Measurements from ENCODE around the gene EML5. TPM values are rescaled to one million over a fixed set of nuclear protein-coding genes. Genes with fewer than 3 reads are reported as not detected.
A peak's percentile ranks its signal among the peaks of the same experiment; 100 is the strongest.

Gene EML5
- total and polyA plus RNA-seq, 2 of the 13 experiments (the other 11 are each of a cell fraction or from before 2014, with no cell fraction given): 0.11 TPM; not detected in 1

DNA sequence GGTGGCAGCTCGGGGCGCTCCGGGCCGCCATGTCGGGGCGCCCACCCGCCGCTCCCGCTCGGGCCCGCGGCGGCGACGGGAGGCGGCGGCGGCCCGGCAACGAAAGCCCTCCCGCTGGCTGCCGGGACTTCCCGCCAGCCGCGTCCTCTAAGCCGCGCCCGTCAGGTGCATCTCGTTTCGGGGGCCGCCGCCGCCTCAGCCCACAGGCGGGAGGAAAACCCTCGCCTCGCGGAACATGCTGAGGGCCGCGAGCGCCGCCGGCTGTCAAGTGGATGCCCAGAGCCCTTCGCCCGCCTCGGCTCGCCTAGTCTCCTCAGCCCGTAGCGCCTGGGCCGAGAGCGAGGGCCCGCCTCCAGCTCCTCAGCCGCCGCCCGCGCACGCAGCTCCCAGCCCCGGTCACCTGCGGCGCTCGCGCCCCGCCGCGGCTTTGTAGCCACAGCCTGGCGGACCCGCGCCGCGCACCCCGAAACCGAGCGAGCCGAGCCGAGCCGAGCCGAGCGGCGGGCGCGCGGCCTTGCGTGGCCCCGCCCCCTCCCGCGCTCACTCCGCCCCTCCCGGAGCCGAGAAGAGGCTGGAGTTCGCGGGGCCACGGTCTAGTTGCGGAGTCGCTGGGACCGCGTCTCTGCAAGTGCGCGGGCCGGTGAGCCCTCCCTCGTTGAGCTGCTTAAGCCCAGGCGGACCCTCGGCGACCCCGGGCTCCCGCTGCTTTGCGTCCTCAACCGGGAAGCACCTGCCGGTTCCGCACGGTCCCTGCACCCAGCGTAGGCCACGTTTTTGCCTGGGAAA is at the start of gene EML5 (continued):
- no peak for TF ChIP-seq ZFP37 (CRISPR knock-in tag; IDR thresholded peaks at IDR 0.05; ENCODE audit: borderline replicate concordance)
- no peak for TF ChIP-seq PAWR (CRISPR knock-in tag; IDR thresholded peaks at IDR 0.05; ENCODE audit: borderline replicate concordance)
- TF ChIP-seq ZNF878 (CRISPR knock-in tag; IDR thresholded peaks at IDR 0.05): no peak
- TF ChIP-seq, protein P1, sequence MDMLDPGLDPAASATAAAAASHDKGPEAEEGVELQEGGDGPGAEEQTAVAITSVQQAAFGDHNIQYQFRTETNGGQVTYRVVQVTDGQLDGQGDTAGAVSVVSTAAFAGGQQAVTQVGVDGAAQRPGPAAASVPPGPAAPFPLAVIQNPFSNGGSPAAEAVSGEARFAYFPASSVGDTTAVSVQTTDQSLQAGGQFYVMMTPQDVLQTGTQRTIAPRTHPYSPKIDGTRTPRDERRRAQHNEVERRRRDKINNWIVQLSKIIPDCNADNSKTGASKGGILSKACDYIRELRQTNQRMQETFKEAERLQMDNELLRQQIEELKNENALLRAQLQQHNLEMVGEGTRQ (IDR thresholded peaks at IDR 0.05; ENCODE audit: low read depth, low read length): no peak
- TF ChIP-seq, protein P1 (CRISPR knock-in tag; IDR thresholded peaks at IDR 0.05; ENCODE audit: borderline replicate concordance): peak; percentile 19; the same call in 1 of the 2 replicates
- TF ChIP-seq ZNF589 (CRISPR knock-in tag; conservative IDR thresholded peaks at IDR 0.05): no peak
- TF ChIP-seq MTF1 (CRISPR knock-in tag; IDR thresholded peaks at IDR 0.05): no peak
- TF ChIP-seq BRD4 (CRISPR knock-in tag; IDR thresholded peaks at IDR 0.05): no peak; the same call in 1 of the 2 replicates
- TF ChIP-seq RNF2 (conservative IDR thresholded peaks at IDR 0.05; ENCODE audit: low read depth): peak; percentile 94
- no peak for TF ChIP-seq TARDBP (CRISPR knock-in tag; IDR thresholded peaks at IDR 0.05)
- TF ChIP-seq, protein P2, sequence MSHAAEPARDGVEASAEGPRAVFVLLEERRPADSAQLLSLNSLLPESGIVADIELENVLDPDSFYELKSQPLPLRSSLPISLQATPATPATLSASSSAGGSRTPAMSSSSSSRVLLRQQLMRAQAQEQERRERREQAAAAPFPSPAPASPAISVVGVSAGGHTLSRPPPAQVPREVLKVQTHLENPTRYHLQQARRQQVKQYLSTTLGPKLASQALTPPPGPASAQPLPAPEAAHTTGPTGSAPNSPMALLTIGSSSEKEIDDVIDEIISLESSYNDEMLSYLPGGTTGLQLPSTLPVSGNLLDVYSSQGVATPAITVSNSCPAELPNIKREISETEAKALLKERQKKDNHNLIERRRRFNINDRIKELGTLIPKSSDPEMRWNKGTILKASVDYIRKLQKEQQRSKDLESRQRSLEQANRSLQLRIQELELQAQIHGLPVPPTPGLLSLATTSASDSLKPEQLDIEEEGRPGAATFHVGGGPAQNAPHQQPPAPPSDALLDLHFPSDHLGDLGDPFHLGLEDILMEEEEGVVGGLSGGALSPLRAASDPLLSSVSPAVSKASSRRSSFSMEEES (CRISPR knock-in tag; IDR thresholded peaks at IDR 0.05): no peak
- peak; percentile 71 for TF ChIP-seq RAD21 (CRISPR knock-in tag; IDR thresholded peaks at IDR 0.05)
- TF ChIP-seq ZNF567 (CRISPR knock-in tag; IDR thresholded peaks at IDR 0.05; ENCODE audit: borderline replicate concordance): no peak
- no peak for TF ChIP-seq KDM1A (CRISPR knock-in tag; IDR thresholded peaks at IDR 0.05)
- TF ChIP-seq REPIN1 (CRISPR knock-in tag; IDR thresholded peaks at IDR 0.05; ENCODE audit: borderline replicate concordance, low read depth): peak; percentile 64
- TF ChIP-seq PLRG1 (conservative IDR thresholded peaks at IDR 0.05): no peak
- no peak for TF ChIP-seq ZNF20 (CRISPR knock-in tag; IDR thresholded peaks at IDR 0.05)
- TF ChIP-seq ZNF432 (CRISPR knock-in tag; IDR thresholded peaks at IDR 0.05; ENCODE audit: borderline replicate concordance): no peak
- peak; percentile 46; the same call in 1 of the 2 replicates for TF ChIP-seq ZNF441 (CRISPR knock-in tag; IDR thresholded peaks at IDR 0.05; ENCODE audit: borderline replicate concordance)
- TF ChIP-seq ZNF224 (CRISPR knock-in tag; IDR thresholded peaks at IDR 0.05): no peak
- no peak for TF ChIP-seq ZSCAN12 (CRISPR knock-in tag; IDR thresholded peaks at IDR 0.05)
- TF ChIP-seq, protein P3, sequence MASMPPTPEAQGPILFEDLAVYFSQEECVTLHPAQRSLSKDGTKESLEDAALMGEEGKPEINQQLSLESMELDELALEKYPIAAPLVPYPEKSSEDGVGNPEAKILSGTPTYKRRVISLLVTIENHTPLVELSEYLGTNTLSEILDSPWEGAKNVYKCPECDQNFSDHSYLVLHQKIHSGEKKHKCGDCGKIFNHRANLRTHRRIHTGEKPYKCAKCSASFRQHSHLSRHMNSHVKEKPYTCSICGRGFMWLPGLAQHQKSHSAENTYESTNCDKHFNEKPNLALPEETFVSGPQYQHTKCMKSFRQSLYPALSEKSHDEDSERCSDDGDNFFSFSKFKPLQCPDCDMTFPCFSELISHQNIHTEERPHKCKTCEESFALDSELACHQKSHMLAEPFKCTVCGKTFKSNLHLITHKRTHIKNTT (CRISPR knock-in tag; IDR thresholded peaks at IDR 0.05): no peak
- no peak for TF ChIP-seq ZFAT (CRISPR knock-in tag; conservative IDR thresholded peaks at IDR 0.05)
- no peak for TF ChIP-seq MED13 (CRISPR knock-in tag; IDR thresholded peaks at IDR 0.05)
- no peak for TF ChIP-seq ZNF274 (CRISPR knock-in tag; IDR thresholded peaks at IDR 0.05)
- TF ChIP-seq, protein P4, sequence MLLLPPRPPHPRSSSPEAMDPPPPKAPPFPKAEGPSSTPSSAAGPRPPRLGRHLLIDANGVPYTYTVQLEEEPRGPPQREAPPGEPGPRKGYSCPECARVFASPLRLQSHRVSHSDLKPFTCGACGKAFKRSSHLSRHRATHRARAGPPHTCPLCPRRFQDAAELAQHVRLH (CRISPR knock-in tag; IDR thresholded peaks at IDR 0.05; ENCODE audit: borderline replicate concordance, low read depth): no peak
- no peak for TF ChIP-seq ELF3 (CRISPR knock-in tag; IDR thresholded peaks at IDR 0.05)
- no peak for TF ChIP-seq ZNF34 (CRISPR knock-in tag; IDR thresholded peaks at IDR 0.05; ENCODE audit: borderline replicate concordance)
